GM12864 (cell line): Measurements from ENCODE around the gene BMP2K.
A peak's percentile ranks its signal among the peaks of the same experiment; 100 is the strongest.

Source experiments
- DNase-seq: peaks from one replicate; pipeline ENCODE4 v3.0.0-alpha.2; 2011; ENCODE audit warnings: low read depth
- H3K4me3 ChIP-seq: 2 replicates; pipeline ENCODE4 v1.5.1; 2011; ENCODE audit warnings: mild to moderate bottlenecking, low read depth, low read length, control low read depth
- TF ChIP-seq, protein P1 (sequence below): IDR thresholded peaks from 2 replicates; pipeline ENCODE4 v1.5.1; 2011; ENCODE audit warnings: low read depth, mild to moderate bottlenecking, moderate library complexity, low read length, control low read depth, inconsistent platforms; ENCODE audit errors: missing control alignments

The BMP2K gene

DNA sequence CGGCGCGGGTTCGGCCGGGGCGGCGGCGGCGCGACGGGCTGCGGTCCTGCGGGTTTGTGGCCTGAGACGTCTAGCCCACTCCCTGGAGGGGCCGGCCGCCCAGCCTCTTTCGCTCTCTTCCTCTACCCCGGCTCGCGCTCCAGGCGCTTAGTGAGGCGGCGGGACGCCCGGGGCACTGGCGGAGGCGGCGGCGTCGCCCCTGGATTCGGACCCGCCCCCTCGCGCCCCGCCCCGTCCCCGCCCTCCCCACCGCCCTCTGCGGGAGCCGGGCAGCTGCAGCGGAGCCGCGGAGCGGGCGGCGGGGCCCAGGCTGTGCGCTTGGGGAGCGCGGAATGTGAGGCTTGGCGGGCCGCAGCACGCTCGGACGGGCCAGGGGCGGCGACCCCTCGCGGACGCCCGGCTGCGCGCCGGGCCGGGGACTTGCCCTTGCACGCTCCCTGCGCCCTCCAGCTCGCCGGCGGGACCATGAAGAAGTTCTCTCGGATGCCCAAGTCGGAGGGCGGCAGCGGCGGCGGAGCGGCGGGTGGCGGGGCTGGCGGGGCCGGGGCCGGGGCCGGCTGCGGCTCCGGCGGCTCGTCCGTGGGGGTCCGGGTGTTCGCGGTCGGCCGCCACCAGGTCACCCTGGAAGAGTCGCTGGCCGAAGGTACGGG, at the start of gene BMP2K:
Gene BMP2K, plus strand, starts transcription at position 272 of the 650 bp plus-strand sequence. Its CDS starts 194 bp downstream, at position 466.
- H3K4me3 ChIP-seq: peak within 1 kb of the TSS; percentile 76
- TF ChIP-seq, protein P1, sequence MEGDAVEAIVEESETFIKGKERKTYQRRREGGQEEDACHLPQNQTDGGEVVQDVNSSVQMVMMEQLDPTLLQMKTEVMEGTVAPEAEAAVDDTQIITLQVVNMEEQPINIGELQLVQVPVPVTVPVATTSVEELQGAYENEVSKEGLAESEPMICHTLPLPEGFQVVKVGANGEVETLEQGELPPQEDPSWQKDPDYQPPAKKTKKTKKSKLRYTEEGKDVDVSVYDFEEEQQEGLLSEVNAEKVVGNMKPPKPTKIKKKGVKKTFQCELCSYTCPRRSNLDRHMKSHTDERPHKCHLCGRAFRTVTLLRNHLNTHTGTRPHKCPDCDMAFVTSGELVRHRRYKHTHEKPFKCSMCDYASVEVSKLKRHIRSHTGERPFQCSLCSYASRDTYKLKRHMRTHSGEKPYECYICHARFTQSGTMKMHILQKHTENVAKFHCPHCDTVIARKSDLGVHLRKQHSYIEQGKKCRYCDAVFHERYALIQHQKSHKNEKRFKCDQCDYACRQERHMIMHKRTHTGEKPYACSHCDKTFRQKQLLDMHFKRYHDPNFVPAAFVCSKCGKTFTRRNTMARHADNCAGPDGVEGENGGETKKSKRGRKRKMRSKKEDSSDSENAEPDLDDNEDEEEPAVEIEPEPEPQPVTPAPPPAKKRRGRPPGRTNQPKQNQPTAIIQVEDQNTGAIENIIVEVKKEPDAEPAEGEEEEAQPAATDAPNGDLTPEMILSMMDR: no peak
- DNase-seq: no peak

DNA sequence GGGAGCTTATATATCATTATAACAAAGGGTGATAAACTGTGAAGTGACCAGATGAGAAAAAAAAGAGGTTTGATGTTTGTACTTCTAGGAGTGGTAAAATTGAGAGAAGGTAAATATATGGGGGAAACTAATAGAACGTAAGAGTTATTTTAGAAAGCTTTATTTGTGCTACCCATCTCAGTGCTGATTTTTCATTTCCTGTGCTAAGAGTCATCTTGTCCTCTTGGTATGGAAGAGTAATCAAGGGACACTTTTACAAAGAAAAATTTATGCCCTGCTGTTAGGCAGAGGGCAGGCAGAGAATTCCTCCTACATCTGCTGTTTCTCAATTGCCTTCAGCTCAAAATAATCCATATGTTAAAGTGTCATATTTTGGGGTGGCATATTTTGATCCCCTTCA, 49.6 kb upstream of the BMP2K start:
- TF ChIP-seq, protein P1: no peak
- no peak overlapping the region for H3K4me3 ChIP-seq
- DNase-seq: no peak

DNA sequence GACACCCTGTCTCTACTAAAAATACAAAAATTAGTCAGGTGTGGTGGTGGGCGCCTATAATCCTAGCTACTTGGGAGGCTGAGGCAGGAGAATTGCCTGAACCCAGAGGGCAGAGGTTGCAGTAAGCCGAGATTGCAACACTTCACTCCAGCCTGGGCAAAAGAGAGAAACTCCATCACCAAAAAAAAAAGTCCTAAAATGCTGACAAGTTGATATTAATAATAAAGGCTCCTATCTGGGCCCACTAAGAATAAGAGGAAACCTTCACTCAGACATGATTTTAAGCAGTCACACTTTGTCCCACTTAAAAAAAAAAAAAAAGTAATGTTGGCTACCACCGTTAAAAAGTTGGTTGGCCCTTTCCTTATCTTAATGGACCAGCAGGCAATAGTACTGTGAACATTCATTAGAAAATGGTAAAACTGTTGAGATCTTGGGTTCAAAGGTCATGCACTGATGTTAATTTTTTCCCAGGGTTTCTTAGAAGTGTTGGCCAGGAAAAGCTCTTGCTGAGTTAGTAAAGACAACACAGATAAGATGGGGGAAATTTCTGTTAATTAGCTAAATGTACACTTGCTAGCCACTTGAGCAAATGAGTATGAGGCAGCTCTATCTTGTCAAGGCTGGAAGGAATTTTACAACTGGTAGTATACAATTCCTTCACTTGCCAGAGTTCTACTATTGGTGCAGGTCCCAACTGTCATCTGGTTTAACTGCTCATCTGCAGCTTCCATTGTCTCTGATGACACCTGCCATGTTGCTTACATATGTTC, 43.6 kb upstream of the BMP2K start:
- TF ChIP-seq, protein P1: no peak
- DNase-seq: no peak
- no peak overlapping the region for H3K4me3 ChIP-seq

DNA sequence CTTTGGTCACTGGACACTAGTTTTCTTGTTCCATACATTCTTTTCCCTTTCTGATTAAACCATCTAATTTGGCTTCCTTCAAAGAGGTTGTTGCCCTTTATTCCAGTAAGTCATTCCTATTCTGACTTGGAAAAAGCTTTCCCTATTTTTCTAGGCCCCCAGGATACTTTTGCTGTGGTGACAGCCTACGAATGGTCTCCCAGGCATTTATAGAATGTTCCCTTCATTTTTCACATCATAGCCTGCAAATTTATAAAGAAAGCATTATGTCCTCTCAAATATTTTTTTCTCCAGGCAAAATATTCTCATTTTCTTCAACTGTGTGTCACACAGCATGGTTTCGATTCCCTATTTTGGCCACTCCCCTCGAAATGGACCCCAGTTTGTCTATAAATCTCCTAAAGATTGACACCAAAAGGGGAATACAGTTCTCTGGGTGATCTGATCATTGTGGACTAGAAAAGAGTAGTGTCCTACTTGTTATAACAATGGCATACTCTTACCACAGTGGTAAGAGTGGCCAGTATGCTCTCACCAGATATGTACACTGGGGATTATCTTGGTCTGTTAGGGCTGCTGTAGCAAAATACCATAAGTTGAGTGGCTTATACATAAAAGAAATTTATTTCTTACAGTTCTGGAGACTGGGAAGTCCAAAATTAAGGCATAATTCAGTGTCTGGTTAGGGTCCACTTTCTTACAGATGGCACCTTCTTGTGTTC, 41.5 kb upstream of the BMP2K start:
- no peak overlapping the region for H3K4me3 ChIP-seq
- no peak for DNase-seq
- TF ChIP-seq, protein P1: no peak

DNA sequence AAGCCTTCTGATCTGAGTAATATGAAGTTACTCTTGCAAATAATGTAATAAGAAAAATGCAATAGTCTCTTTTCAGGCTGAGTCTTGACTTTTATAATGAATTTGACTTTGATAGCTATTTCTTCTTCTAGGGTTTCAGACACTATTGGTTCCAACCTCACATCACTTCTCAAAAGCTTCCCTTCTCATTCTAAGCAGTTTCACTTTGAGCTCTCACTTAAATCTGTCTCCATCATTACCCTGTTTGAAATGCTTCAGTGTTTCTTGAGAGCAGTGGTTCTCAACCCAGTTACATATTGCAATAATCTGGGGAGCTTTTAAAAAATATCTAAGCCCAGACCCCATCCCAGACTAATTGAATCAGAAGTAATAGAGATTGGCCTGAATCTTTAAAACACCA, 40.5 kb upstream of the BMP2K start:
- no peak overlapping the region for H3K4me3 ChIP-seq
- TF ChIP-seq, protein P1: no peak
- no peak for DNase-seq

DNA sequence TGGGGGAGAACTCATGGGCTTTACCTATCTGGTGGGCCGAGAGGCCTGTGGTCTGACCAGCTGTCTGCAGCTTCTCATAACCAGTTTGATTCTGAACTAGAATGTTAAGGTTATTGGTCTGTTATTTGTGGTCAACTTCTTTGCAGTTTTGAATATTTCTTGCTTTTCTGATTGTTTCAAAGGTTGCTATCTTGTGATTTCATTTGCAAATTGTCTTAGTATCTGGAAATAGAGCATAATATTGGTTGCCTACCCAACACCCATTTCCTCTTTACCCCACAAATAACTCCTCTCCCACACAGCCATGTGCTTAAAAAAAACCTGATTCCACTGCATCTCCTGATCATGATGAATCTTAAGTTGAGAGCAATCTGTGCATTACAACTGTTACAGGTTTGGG, 39.1 kb upstream of the BMP2K start:
- H3K4me3 ChIP-seq: no peak overlapping the region
- TF ChIP-seq, protein P1: no peak
- no peak for DNase-seq
